H7 (cell line): Measurements from ENCODE around the gene PRX. TPM values are rescaled to one million over a fixed set of nuclear protein-coding genes. Genes with fewer than 3 reads are reported as not detected.

Experiments
- DNase-seq: peaks from one replicate; pipeline ENCODE4 v3.0.0; 2012
- H3K27me3 ChIP-seq: 2 replicates; pipeline ENCODE4 v1.6.0; 2011; ENCODE audit warnings: mild to moderate bottlenecking, low read length; ENCODE audit not compliant: control insufficient read depth, insufficient read depth
- H3K36me3 ChIP-seq: replicated peaks from 2 replicates; pipeline ENCODE4 v1.5.1; 2011; ENCODE audit warnings: low read length; ENCODE audit not compliant: control insufficient read depth, insufficient read depth
- H3K4me3 ChIP-seq: 2 replicates; pipeline ENCODE4 v1.5.1; 2011; ENCODE audit warnings: low read depth, mild to moderate bottlenecking, control low read depth, low read length, moderate library complexity; ENCODE audit not compliant: insufficient read depth
- total RNA-seq: library from RNA; depleted of rRNA; stranded (reverse); fragments of >200 nt; shearing (Covaris generic); gene quantifications from 2 replicates; pipeline ENCODE4 v1.2.3, GENCODE V29; 2014

Gene PRX
- total RNA-seq, 1 experiment from 2014 or later: 5.0 TPM

DNA sequence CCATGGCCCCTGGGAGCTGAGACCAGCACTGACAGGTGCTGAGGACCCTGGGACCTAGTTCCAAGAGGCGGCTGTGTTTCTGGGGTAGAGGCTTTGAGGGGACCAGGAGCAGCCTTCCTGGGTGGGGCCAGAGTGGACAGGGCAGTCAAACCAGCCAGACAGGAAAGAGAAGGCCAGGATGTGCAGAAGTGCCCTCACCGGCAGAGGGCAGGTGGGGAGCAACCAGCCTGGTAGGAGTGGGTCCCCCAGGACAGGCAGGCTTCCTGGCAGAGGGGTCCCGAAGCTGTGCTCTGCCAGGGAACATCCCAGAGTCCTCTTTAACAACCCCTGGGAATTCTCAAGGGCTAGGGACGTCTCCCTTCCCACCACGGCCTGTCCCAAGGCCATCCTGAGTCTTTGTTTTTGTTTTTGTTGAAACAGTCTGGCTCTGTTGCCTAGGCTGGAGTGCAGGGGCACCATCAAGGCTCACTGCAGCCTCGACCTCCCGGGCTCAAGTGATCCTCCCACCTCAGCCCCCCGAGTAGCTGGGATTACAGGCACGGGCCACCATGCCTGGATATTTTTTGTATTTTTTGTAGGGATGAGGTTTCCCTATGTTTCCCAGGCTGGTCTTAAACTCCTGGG is 20.2 kb downstream of the PRX start:
- Histone ChIP-seq H3K4me3 (no peak overlapping the region), H3K36me3 (no peaks in the 10 kb centered on the region), H3K27me3 (peaks cover 4% of the 10 kb centered on the region)
- DNase-seq: peak; percentile 72

DNA sequence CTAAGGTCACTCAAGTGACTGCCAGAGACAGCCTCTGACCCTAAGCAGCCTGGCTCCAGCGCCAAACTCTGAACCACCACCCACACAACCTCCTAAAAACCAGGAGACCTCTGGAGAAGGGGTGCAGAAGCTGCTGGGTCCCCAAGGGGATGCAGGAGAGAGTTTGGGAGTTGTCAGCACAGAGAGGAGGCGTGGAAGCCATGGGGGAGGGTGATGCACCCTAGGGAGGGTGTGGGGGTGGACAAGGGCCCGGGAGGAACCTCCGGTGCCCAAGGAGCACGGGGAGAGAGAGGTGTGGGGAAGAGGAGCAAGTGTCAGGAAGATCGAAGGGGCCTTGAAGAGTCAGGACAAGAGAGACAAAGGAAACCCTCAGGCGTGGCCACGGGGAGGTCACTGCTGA is 21.1 kb downstream of the PRX start:
- Histone ChIP-seq H3K36me3 (no peaks in the 10 kb centered on the region), H3K27me3 (no peaks in the 10 kb centered on the region), H3K4me3 (no peak overlapping the region)
- DNase-seq: no peak

DNA sequence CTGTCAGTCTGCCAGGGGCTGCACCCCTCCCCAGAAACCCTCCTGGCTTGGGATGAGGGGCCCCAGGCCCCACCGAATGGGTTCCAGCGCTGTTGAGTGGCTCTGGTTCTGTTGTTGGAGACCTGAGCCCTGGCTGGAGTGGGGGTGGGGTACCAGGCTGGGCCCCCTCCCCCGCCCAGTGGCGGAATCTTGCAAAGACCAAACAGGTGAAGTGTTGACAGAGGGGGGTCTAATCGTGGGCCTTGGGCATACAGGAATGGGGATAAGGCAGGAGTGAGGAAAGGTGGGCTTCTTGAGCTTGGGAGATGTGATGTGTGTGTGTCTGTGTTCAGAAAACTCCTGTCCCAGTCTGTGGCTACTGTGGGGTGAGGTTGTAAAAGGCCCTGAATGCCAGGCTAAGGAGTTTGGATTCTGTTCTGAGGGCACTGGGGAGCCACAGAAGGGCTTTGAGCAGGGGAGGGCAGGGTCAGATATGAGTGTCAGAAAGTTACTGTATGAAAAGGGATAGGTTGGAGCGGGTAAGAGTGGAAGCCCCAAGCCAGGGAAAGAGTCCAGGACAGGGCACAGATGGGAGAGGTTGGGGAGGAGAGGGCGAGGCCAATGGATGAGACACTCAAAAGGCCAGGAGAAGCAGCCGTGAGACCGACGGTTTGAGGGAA is 23.0 kb downstream of the PRX start, which contains the start of gene HIPK4:
Gene HIPK4 (minus strand): TSS at position 98 of the 659 bp plus-strand sequence. CDS start 279 bp downstream, outside the sequence.
- DNase-seq: peak; percentile 76

DNA sequence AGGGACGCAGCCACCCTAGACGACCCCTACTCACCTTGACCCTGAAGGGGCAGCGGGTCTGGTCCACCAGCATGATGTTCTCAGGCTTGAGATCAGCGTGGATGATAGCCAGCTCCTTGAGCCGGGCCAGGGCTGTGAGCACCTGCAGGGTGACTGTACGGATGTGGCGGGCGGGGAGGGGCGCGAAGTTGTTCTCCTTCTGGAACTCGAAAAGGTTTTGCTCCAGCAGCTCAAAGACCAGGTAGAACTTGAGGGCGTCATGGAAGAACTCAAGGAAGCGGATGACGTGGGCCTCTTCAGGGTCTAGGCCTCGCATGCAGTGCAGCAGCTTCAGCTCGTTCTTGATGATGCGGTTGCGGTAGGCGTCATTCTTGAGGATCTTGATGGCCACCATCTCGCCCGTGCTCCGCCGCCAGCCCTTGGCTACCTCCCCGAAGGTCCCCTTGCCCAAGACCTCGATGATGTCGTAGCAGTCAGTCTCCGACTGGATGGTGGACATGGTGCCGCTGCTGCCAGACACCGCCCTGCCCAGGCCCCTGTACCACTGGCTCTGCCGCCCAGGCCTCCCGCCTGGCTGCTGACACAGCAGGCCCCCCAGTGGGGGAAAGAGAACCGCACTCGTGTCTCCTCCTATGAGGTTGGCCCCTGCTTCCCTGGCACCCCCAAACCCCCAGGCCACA is 23.6 kb downstream of the PRX start:
- Histone ChIP-seq H3K4me3 (no peak overlapping the region), H3K27me3 (no peaks in the 10 kb centered on the region), H3K36me3 (no peaks in the 10 kb centered on the region)
- DNase-seq: peak; percentile 65

More for the DNA sequence above, 23.0 kb downstream of the PRX start, which contains the start of gene HIPK4:
- Histone ChIP-seq H3K36me3 (no peaks in the 10 kb centered on the region), H3K4me3 (no peak within 1 kb of the TSS), H3K27me3 (no peaks in the 10 kb centered on the region)

DNA sequence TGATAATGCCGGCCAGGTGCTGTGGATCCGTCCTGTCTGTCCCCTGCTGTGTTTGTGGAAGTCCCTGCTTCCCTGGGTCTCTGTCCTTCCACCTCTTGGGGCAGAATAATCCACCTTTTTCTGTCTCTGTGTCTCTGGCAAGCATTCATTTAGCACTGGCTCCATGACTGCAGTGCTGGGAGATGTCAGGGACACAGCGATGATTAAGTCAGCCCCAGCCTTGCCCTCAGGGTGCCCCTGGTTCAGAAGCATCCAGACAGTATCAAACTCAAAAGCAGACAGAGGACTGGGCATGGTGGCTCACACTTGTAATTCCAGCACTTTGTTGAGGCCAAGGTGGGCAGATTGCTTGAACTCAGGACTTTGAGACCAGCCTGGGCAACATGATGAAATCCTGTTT is 24.7 kb downstream of the PRX start:
- Histone ChIP-seq H3K36me3 (no peaks in the 10 kb centered on the region), H3K27me3 (no peaks in the 10 kb centered on the region), H3K4me3 (no peak overlapping the region)
- DNase-seq: no peak

DNA sequence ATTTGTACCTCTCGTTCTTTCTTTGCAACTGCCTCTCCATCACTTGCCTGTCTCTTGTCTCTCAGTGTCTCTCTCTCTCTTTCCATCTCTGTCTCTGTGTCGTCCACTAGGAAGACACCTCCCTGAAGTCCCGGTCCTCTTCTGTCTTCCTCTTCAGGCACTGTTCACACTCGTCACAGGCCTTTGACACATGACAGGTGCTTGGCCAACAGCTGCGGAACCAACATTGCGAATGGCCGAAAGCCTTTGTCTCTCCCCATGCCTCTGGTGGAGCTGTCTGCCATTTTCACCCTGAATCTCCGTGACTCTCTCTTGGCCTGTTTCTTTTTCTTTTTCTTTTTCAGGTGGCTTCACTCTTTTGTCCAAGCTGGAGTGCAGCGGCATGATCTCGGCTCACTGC is 26.0 kb downstream of the PRX start:
- no peak for DNase-seq
- no peaks in the 10 kb centered on the region for H3K36me3 ChIP-seq
- no peaks in the 10 kb centered on the region for H3K27me3 ChIP-seq
- no peak overlapping the region for H3K4me3 ChIP-seq

DNA sequence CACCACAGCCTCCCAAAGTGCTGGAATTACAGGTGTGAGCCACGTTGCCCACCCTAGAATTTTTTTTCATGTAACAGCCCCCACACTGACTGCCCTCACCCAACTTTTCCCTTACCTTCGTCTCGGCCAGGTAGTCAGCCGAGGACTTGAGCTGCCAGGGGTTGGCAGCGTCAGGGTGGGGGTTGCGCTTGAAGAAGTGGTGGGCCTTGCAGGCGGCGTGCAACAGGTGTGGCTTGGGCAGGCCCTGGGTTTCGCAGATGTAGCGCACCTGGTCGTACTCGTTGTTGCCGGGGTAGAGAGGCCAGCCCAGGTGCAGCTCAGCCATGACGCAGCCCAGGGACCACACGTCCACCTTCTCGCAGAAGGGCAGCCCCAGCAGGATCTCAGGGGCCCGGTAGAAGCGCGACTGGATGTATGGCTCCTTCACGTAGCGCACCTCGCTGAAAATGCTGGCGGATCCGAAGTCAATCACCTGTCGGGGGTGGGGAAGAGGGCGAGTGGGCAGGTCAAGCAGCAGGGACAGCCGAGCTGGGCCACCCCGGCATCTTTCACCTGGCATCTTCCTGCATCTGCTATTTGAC is 29.4 kb downstream of the PRX start:
- Histone ChIP-seq H3K27me3 (no peaks in the 10 kb centered on the region), H3K36me3 (no peaks in the 10 kb centered on the region), H3K4me3 (no peak overlapping the region)
- DNase-seq: peak; percentile 68

DNA sequence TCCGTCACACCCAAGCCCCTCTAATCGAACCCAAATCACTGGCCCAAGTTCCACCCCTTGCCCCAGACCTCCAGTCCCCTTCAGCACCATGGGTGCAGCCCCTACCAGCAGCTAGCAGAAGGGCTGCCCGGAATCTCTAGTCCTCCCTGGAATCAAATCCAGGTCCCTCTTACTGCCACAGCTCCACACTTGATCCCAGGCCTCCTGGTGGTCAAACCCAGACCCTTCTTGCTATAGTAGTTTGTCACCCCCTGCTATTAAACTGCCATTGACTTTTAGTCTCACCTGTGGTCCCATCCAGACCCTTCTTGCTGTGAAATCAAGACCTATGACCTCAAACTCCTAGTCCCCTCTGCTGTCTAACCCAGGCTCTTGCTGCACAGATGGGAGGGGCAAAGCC is 31.9 kb downstream of the PRX start:
- Histone ChIP-seq H3K36me3 (peaks cover 4% of the 10 kb centered on the region), H3K27me3 (no peaks in the 10 kb centered on the region), H3K4me3 (no peak overlapping the region)
- peak; percentile 85 for DNase-seq

DNA sequence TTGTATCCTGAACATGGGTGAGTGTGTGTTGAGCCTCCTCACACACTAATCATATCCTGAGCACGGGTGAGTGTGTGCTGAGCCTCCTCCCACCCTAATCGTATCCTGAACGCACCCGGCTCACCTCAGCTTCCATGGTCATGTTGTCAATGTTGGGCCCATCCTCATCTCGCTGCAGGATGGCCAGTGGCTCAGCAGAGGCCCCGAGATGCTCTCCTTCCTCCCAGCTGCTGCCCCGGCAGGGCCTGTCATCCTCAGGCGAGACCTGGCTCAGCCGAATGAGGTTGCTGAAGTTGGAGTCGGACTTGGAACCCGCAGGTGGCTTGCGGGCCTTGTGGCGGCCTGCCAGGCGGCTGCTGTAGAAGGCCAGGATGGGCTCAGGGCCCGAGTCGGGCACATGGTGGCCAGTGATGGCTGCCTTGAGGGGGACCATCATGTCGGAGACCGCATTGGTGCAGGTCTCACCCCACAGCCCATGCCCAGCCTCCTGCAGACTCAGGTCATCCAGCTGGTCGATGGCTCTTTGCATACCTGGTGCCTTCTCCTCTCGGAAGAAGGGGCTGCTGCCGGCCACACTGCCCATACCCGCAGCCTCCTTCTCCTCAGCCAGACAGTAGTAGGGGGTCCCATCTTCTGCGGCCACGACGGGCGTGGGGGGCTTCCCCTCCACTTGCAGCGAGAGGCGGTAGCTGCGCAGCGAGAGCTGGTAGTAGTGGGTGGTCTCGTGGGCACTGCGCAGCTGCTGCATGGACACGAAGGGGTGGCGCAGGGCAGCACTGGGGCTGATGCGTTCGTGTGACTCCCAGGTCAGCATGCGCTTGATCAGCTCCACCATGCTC is 32.8 kb downstream of the PRX start:
- Histone ChIP-seq H3K27me3 (no peaks in the 10 kb centered on the region), H3K36me3 (peaks cover 4% of the 10 kb centered on the region), H3K4me3 (no peak overlapping the region)
- peak; percentile 54 for DNase-seq

DNA sequence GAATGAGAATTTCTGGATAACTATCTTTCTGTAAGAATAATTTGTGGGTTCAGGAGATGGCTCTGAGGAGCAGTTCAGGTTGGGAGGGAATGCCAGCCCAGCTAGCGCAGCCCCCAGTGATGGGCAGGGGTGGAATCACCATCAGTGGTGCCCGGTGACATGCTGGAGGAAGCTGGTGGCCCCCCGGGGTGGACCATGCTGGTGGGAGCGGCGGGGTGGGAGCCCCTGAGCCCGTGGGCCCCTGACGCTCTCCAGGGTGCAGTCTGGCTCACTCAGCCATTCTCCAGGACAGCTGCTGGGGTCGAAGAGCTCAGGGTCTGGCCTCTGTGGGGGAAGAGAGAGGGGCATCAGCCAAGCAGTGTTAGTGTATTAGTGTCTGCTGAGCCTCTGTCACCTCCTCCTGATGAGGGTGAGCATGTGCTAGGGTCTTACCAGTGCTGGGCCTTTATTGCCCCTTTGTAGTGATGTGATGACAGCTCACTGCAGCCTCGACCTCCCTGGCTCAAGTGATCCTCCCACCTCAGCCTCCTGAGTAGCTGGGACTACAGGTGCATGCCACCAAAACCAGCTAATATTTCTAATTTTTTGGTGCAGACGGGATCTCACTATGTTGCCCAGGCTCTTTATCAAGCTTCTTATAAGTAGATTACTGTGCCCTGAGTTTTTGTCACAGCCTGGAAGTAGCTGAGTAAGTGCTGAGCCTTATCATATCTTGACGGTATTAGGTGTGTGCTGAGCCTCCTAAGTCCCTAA is 33.6 kb downstream of the PRX start:
- Histone ChIP-seq H3K27me3 (no peaks in the 10 kb centered on the region), H3K36me3 (peaks cover 4% of the 10 kb centered on the region), H3K4me3 (no peak overlapping the region)
- peak; percentile 49 for DNase-seq

DNA sequence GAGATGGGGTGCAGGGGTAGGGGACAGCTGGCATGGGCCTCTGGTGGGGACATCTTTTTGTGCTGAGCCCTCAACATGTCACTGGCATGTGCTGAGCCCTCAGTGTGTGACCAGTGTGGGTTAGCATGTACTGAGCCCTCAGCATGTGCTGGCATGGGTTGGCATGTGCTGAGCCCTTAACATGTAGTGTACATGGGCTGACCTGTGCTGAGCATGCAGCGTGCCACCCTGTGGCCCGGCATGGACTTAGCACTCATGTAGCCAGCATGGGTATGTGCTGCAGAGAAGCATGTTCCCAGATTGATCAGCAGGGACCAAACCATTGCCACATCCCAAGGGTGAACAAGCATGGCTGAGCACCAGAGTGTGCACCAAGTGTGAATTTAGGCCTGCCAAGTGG is 34.7 kb downstream of the PRX start:
- peak; percentile 24 for DNase-seq
- Histone ChIP-seq H3K4me3 (no peak overlapping the region), H3K36me3 (peaks cover 4% of the 10 kb centered on the region), H3K27me3 (no peaks in the 10 kb centered on the region)

DNA sequence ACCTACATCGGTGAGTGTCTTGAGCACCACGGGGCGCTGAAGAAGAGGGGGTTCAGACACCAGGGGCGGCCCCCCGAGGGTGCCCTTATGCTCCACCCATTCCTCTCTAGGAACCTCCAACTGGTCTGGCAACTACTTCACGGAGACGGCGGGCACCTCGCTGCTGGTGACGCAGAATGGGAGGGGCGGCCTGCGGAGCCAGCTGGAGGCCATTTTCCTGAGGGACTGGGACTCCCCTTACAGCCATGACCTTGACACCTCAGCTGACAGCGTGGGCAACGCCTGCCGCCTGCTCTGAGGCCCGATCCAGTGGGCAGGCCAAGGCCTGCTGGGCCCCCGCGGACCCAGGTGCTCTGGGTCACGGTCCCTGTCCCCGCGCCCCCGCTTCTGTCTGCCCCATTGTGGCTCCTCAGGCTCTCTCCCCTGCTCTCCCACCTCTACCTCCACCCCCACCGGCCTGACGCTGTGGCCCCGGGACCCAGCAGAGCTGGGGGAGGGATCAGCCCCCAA is 35.2 kb downstream of the PRX start:
- DNase-seq: peak; percentile 59
- Histone ChIP-seq H3K27me3 (no peaks in the 10 kb centered on the region), H3K36me3 (peaks cover 6% of the 10 kb centered on the region), H3K4me3 (no peak overlapping the region)

DNA sequence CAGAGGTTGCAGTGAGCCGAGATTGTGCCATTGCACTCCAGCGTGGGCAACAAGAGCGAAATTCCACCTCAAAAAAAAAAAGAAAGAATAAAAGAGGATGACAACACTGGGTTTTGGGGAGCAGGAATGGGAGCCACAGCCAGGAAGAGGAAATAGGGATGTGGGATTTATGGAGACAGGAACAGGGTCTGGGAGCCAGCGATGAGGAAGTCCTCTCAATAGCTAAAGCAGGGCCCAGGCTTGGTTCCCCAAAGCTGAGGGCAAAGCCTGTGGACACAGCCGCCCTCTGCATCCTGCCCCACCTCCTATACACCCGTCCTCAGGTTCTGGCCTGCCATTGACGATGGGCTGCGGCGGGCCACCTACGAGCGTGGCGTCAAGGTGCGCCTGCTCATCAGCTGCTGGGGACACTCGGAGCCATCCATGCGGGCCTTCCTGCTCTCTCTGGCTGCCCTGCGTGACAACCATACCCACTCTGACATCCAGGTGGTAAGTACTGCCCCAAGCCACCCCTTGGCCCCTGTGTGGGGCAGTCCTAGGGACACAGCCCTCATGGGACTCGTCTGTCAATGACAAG is 36.8 kb downstream of the PRX start:
- Histone ChIP-seq H3K27me3 (no peaks in the 10 kb centered on the region), H3K4me3 (no peak overlapping the region), H3K36me3 (peaks cover 15% of the 10 kb centered on the region)
- DNase-seq: peak; percentile 47
